HCT116 (cell line): Measurements from ENCODE around the gene COQ3.

Experiments
- CEBPB ChIP-seq: IDR thresholded peaks from 2 replicates; pipeline ENCODE4 v1.6.1; 2012; ENCODE audit warnings: low read depth
- EGR1 ChIP-seq: IDR thresholded peaks from 2 replicates; pipeline ENCODE4 v1.6.1; 2012; ENCODE audit warnings: low read depth
- EZH2 ChIP-seq: fragments of 200-600 bp; sonication (generic); IDR thresholded peaks from 2 replicates; pipeline ENCODE4 v1.6.1; 2017; ENCODE audit warnings: antibody characterized with exemption, mixed run types
- JUND ChIP-seq: IDR thresholded peaks from 2 replicates; pipeline ENCODE4 v1.6.1; 2012
- POLR2A ChIP-seq: IDR thresholded peaks from 2 replicates; pipeline ENCODE4 v1.7.0; 2011; ENCODE audit warnings: borderline replicate concordance; ENCODE audit not compliant: insufficient read depth, insufficient read length; ENCODE audit errors: extremely low read depth
- POLR2AphosphoS5 ChIP-seq: IDR thresholded peaks from 2 replicates; pipeline ENCODE4 v1.6.1; 2011; ENCODE audit warnings: mild to moderate bottlenecking, low read depth, low read length, moderate library complexity
- RAD21 ChIP-seq: IDR thresholded peaks from 2 replicates; pipeline ENCODE4 v1.6.1; 2012; ENCODE audit warnings: low read depth, mild to moderate bottlenecking
- REST ChIP-seq: IDR thresholded peaks from 2 replicates; pipeline ENCODE4 v1.6.1; 2012; ENCODE audit warnings: low read depth
- SIN3A ChIP-seq: IDR thresholded peaks from 2 replicates; pipeline ENCODE4 v1.6.1; 2012; ENCODE audit warnings: low read depth
- SP1 ChIP-seq: IDR thresholded peaks from 2 replicates; pipeline ENCODE4 v1.6.1; 2012; ENCODE audit warnings: low read depth
- SRF ChIP-seq: IDR thresholded peaks from 2 replicates; pipeline ENCODE4 v1.6.1; 2012; ENCODE audit warnings: low read depth
- TF ChIP-seq, protein P1 (sequence below), 3 experiments: fragments of 200-600 bp in 1 of 3; sonication (generic) in 1 of 3; IDR thresholded peaks in 2 of 3; conservative IDR thresholded peaks in 1 of 3; 2 replicates each; pipeline ENCODE4 v1.5.1; 2012 to 2017; ENCODE audit warnings: low read depth in 2 of 3, low read length in 2 of 3, antibody characterized with exemption in 1 of 3, borderline replicate concordance in 1 of 3, control low read depth in 1 of 3, mild to moderate bottlenecking in 1 of 3, mixed read lengths in 1 of 3, mixed run types in 1 of 3, moderate library complexity in 1 of 3; ENCODE audit not compliant: insufficient read depth in 1 of 3
- TF ChIP-seq, protein P2 (sequence below): IDR thresholded peaks from 2 replicates; pipeline ENCODE4 v1.6.1; 2012
- TF ChIP-seq, protein P3 (sequence below): IDR thresholded peaks from 2 replicates; pipeline ENCODE4 v1.6.1; 2011; ENCODE audit warnings: mild to moderate bottlenecking, low read length, moderate library complexity; ENCODE audit not compliant: insufficient replicate concordance; ENCODE audit errors: extremely low read depth

DNA sequence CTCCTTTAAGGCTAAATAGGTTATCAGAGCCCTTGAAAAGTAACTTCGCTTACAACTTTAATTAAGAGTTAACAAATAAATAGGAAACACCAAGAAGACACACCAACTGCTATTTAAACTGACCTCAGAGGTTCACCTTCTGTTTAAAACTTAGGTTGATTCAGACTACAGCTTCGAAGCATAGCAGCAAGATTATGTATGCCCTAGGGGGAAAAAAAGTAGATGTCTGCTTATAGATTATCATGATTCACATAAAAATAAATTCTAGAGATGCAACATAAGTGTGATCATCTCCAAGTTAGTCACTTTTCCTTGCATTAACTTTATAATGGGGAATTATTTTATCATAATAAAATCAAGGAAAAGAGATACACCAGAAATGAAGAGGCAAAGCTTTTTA is 22.2 kb upstream of the COQ3 start:
- no peak for TF ChIP-seq RAD21
- no peak for TF ChIP-seq EZH2
- TF ChIP-seq, protein P1, sequence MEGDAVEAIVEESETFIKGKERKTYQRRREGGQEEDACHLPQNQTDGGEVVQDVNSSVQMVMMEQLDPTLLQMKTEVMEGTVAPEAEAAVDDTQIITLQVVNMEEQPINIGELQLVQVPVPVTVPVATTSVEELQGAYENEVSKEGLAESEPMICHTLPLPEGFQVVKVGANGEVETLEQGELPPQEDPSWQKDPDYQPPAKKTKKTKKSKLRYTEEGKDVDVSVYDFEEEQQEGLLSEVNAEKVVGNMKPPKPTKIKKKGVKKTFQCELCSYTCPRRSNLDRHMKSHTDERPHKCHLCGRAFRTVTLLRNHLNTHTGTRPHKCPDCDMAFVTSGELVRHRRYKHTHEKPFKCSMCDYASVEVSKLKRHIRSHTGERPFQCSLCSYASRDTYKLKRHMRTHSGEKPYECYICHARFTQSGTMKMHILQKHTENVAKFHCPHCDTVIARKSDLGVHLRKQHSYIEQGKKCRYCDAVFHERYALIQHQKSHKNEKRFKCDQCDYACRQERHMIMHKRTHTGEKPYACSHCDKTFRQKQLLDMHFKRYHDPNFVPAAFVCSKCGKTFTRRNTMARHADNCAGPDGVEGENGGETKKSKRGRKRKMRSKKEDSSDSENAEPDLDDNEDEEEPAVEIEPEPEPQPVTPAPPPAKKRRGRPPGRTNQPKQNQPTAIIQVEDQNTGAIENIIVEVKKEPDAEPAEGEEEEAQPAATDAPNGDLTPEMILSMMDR (IDR thresholded peaks at IDR 0.05 in 2 of 3, conservative IDR thresholded peaks at IDR 0.05 in 1 of 3; ENCODE audit: borderline replicate concordance in 1 of 3, insufficient read depth in 1 of 3, low read depth in 2 of 3, low read length in 2 of 3), result no peak
- no peak for TF ChIP-seq POLR2AphosphoS5
- TF ChIP-seq SRF, result no peak
- no peak for TF ChIP-seq CEBPB
- TF ChIP-seq REST, result no peak
- no peak for TF ChIP-seq POLR2A
- TF ChIP-seq, protein P2, sequence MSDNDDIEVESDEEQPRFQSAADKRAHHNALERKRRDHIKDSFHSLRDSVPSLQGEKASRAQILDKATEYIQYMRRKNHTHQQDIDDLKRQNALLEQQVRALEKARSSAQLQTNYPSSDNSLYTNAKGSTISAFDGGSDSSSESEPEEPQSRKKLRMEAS, result no peak
- no peak for TF ChIP-seq SP1
- no peak for TF ChIP-seq JUND
- no peak for TF ChIP-seq EGR1
- TF ChIP-seq SIN3A, result no peak
- TF ChIP-seq, protein P3, sequence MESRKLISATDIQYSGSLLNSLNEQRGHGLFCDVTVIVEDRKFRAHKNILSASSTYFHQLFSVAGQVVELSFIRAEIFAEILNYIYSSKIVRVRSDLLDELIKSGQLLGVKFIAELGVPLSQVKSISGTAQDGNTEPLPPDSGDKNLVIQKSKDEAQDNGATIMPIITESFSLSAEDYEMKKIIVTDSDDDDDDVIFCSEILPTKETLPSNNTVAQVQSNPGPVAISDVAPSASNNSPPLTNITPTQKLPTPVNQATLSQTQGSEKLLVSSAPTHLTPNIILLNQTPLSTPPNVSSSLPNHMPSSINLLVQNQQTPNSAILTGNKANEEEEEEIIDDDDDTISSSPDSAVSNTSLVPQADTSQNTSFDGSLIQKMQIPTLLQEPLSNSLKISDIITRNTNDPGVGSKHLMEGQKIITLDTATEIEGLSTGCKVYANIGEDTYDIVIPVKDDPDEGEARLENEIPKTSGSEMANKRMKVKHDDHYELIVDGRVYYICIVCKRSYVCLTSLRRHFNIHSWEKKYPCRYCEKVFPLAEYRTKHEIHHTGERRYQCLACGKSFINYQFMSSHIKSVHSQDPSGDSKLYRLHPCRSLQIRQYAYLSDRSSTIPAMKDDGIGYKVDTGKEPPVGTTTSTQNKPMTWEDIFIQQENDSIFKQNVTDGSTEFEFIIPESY, result no peak
